NK-92 treated with Interleukin-12 subunit alpha and Interleukin-12 subunit beta, amount 100 ng/mL, for 24 hours (cell line): ENCODE results near the gene TMEM176B.

ENCODE experiments used
- DNase-seq: peaks from one replicate; lab custom pipeline; 2025; lab: John Stamatoyannopoulos, UW

TMEM176B gene

GRCh38 chr7:150799741-150800580, at the start of gene TMEM176B:
TMEM176B (minus strand) TSS chr7:150800364; CDS start chr7:150796569, 3,795 bp downstream.
- DNase-seq, result no peak

DNA sequence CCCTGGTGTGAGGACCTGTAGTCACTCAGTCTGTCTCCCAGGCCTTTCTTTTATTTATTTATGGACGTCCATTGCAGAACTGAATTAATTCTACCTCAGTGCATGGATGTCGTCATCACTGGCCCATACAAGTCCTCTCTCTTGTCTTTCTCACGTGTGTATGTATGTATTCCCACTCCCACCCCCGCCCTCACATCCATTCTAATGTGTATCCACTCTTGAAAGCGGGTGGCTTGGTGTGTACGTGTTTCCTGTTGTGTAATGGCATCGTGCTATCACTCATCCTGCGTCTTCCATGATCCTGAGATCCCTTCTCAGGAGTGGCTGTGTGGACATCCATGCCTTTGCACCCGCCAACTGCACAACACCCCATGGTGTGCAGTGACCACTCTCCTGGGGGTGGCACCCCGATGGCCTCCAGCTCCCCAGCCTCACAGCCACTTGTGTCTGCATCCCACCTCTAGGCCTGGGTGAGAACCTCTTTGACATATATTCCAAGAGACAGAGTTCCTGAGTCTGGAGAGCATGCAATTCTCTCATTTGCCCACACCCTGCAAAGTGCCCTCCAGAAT, 49.1 kb upstream of the TMEM176B start:
- DNase-seq, result no peak

- no peak for DNase-seq
Observed at GRCh38 chr7:150848561-150849115, 48.5 kb upstream of the TMEM176B start.

DNA sequence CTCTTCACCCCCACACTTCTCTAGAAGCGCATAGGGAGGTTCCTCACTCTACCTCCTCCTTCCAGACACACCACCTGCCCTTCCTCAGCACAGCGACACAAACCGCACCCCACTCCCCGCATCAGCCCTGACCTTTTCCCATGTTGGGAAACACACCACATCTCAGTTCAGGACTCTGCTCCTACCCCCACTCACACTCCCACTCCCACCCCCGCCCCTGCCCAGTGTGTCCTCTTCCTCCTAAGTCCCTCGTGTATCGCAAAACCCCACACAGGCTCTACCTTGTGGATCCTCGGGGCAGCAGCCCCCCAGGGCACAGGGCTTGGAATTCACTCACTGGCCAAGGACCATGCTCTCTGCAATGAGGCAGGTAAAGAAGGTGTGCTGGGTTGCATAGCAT, 47.9 kb upstream of the TMEM176B start:
- no peak for DNase-seq

GRCh38 chr7:150847536-150847935, 47.4 kb upstream of the TMEM176B start:
- DNase-seq, result no peak

GRCh38 chr7:150846291-150847115, 46.3 kb upstream of the TMEM176B start:
- DNase-seq, result no peak

DNA sequence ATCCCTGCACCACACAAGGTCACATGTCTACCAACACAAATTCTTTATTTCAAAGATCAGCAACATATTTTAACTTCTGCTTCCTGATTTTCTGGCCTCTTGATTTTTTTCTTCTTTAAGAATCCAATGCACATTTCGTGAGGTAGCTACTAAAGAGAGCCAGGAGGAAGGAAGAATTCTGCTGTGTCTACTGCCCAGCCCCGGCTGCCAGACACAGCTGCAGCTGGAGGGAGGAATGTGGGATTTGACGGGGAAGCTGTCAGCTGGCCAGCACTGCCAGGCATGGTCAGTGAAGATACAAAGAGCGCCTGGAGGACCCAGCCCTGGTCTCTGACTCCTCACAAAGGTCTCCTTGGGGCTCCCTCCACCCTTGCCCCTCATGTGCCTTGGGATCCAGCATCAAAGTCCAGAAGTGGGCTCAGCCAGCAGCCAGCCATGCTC, 45.3 kb upstream of the TMEM176B start:
- DNase-seq, result no peak

DNA sequence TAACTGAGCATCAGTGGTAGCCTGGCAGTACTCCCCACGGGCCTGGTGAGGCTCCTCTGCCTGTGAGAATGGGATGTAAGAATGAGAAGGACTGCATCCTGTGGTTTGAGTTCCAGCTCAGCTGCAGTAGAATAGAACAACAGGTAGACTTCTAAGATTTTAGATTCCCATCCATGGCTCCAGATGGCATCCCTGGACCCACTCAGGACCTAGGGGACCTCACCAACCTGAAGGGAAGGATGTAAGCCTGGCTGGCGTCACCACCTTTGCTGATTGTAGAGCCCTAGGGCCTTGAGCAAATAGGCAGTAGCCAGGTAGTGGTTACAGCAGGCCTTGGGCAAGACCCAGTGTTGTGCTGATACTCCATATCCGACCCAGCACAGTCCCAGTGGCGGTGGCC, 42.6 kb upstream of the TMEM176B start:
- no peak for DNase-seq

DNA sequence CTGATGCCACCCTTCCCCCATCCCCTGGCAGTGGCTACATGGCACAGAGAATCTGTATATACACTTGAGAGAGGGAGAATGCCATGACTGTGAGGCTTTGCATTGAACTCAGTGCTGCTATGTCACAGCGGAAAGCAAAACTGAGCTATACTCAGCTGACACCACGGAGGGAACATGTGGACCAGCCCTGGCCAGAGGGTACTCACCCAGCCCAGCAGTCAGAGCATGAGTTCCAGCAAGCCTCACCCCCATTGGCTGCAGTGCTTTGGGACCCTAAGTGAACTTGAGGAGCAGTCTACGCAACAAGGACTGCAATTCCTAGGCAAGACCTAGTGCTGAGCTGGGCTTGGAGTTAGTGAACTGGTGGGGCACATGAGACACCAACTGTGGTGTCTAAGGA, 41.9 kb upstream of the TMEM176B start:
- DNase-seq, result no peak

DNA sequence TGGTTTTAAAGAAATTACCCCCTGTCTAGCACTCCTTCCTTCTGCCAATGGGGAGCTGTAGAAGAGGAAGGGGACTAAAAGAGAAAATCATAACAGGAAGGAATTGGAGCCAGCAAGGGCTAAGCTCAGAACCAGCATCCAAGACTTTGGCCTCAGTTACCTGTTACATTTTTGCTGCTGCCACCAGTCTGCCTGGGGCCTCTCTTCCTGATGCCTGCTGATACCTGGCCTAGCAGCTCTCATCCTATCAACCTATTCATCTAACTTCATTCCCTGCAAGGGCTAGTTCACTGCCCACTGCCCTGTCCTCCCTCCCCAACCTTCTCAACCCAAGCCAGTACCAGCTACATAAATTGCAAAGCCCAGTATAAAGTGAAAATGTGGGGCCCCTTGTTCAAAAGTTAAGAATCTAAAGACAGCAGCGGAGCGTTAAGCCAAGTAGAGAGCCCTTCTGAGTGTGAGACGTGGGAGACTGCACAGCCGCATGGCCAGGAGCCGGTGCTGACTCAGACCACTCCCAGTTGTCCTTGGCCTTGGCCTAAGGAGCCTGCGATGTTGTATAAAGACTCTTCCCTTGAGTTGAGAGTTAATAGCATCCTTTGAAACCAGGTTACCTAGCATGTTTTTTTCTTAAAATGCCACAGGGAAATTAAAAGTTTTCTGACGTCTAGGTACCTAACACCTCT, 38.9 kb upstream of the TMEM176B start:
- no peak for DNase-seq

- DNase-seq, result no peak
Observed at GRCh38 chr7:150835702-150836280, 35.6 kb upstream of the TMEM176B start.

GRCh38 chr7:150835019-150835418, 34.9 kb upstream of the TMEM176B start:
- DNase-seq, result no peak

DNA sequence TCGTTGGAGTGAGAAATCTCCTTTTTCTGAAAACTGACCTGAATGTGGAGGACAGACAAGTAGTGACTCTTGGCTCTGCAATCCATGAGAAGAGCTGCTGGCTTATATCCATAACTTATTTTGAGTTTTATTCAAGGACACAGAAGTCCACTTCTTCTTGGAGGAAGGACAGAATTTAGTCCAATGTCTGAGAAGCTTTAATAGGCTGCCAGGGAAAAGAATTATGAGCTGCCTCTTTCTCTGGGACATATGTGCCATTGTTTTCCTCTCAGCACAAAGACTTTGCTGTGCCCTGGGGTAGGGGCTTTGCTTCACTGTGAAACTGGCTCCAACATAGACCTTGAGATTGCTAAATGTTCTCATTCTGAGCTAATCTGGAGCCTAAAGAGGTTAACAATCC, 31.7 kb upstream of the TMEM176B start:
- no peak for DNase-seq

DNA sequence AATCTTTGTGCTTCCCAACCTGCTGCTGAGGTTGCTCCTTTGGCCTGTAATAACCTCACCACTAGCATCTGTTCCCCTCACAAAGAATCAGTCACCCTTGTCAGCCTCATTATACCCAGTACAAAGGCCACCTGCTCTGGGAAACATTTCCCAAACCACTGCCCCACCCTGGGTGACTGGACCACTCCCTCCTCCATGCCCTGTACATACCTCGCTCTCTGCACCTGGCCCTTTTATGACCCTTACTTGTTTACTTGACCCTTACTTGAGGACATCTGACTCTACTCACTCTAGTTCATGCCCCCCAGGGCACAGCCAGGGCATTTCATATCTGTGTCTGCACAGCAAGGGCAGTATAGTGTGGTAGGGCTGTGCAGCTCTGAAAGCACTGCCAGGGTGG, 30.8 kb upstream of the TMEM176B start:
- DNase-seq, result no peak

- DNase-seq, result no peak
Observed at GRCh38 chr7:150829426-150829825, 29.3 kb upstream of the TMEM176B start.

- no peak for DNase-seq
Observed at GRCh38 chr7:150828384-150828783, 28.2 kb upstream of the TMEM176B start.

GRCh38 chr7:150826061-150826849, 26.1 kb upstream of the TMEM176B start:
- DNase-seq, result no peak

DNA sequence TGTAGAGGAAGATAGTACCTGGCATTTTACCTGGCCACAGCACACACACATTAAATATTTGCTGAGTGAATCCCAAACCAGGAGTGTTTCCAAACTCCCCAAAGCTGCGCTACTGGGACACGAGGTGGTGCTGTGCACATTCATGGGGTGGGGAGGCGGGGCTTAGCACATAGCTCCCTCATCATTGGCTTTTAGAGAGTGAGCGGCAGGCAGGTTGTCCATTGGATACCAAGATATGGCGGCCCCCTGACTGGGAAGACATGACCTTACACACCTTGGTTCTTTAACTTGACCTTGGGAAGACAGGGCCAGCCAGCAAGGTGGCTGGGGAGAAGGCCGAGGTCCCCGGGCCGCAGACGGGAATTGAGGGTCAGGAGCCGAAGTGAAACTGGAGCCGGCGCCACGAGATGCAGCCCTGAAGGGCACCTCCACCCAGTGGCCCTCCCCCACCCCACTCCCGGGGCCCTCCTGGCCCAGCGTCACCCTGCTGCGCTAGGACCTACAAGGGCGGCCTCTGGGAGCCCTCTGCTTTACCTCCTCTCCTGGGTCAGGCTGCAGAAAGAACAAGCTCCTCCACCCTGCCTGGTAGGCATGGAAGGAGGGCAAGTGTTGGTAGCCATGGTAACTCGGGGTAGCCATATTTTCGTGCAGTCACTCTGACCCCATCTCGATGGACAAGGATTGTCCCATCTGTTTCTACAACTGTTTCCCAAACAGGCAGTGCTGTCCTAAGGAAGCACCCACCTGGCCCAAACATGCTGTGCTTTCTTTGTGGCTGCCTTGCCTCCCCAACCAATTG, 24.4 kb upstream of the TMEM176B start:
- no peak for DNase-seq

DNA sequence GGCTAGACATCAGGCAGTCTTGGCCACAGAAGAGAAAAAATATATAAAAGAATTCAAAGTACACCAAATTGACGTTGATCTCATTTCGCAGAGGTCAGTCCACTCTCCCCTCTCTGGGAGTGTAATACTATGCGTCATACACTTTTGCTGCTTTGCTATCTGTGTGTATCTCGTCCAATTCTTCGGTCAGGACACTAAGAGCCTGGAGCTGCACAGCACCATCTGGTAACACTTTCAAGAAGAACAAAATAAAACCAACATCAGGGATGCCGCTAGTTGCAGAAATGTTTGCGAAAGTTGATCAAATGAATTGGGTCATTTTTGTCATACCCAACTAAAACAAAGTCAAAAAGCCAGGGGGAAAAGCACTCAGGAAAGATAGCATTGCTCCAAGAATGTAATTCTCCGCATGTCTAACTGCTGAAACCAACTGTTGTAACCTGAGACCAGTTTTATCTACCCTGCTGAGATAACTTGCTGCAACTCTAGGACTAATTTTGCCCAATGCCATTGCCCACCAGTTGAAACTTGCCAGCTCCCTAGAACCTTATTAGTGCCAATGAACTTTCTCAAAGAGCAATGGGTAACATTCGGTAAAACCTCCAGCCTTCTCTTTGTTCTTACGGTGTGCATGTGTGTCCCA, 23.4 kb upstream of the TMEM176B start:
- no peak for DNase-seq
